Omental fat pad (tissue), 4 donors: ENCODE measurements around the gene PCDHB1. TPM values are rescaled to one million over a fixed set of nuclear protein-coding genes. Genes with fewer than 3 reads are reported as not detected.

ENCODE experiments used
- ATAC-seq: fragments of 150-250 bp; one replicate; pipeline ENCODE4 v1.9.1; 2016; ENCODE audit warnings: mild to moderate bottlenecking, moderate library complexity; ENCODE audit not compliant: low FRiP score
- DNase-seq: peaks from one replicate; pipeline ENCODE4 v3.0.0-alpha.2; 2019; ENCODE audit warnings: low spot score
- total RNA-seq, 4 donors: library from RNA; depleted of rRNA; stranded (reverse); fragments of >200 nt; gene quantifications; one replicate each; pipeline ENCODE4 v1.1.0, GENCODE V29; 2016
- TF ChIP-seq, protein P1 (sequence below), 3 donors: fragments of 450-650 bp; IDR thresholded peaks; one replicate each; pipeline ENCODE4 v1.5.1; 2016 to 2017; ENCODE audit warnings: antibody characterized with exemption in 3 of 3, mild to moderate bottlenecking in 3 of 3, moderate library complexity in 2 of 3

Gene PCDHB1, protein sequence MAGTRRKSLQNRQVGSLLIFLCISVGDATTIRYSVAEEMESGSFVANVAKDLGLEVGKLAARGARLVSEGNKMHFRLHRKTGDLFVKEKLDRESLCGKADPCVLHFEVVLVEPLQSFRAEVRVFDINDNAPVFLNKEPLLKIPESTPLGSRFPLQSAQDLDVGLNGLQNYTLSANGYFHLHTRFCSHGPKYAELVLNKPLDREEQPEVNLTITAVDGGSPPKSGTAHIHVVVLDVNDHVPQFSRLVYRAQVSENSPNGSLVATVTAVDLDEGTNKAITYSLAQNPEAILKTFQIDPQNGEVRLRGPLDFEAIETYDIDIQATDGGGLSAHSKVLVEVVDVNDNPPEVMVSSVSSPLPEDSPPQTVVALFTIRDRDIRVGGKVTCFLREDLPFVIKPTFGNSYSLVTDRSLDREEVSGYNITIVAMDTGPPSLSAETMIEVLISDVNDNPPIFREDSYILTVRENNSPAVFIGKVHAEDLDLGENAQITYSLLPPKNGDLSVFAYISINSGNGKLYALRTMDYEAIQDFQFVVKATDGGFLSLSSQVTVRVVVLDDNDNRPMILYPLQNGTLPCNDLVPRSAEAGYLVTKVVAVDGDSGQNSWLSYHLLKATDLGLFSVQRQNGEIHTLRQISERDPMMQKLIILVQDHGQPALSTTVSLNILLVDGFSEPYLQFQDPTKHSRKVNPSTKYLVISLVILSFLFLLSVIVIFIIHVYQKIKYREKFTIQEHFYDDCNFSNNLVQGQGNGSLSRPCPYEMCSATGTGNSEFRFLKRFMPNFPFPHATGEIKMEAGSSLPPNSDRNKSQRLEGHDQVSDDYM
- total RNA-seq = under 1 TPM in 2 of 4 donors, not detected in 2; under 0.01 to 0.09 TPM

DNA sequence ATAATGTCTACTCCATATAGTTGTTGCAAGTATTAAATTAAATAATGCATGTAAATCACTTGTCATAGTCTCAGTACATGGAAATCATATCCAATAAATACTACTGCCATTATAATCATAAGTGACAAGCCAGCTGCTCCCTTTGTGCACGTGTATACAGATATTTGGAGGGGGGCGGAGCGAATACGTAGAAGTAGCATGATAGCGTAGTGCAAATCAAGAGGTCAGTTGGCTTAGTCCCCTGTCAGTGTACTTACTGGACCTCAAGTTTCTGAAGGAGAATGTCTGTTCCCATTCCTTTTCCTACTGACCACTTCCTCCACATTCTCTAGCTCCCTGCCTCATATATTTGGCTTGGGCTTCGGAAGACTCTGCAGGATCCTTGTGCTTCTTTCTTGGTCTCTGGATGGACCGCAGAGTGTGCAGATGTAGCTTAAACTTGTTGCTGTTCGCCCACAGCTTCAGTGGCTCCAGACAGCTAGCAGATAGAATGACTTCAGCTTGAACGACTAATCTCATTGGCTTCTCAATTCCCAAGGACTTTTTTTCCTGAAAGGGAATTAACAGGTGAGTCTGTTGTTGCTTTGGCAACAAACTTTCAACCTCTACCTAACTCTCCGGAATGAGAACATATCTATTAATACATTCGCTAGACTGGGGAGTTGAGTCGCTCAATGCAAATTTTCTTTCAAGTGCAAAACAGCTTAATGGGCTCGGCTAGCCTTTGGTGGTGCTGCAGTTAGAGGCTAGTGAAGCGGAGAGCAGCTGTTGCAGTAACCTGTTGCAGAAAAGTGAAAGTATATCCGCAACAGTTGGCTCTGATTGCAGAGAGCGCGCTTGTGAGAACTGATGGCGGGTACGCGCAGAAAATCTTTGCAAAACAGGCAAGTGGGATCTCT is at the start of gene PCDHB1:
TSS of gene PCDHB1 (plus strand) at position 753 of the 899 bp plus-strand sequence. CDS start at position 850, 97 bp downstream.
- TF ChIP-seq, protein P1, sequence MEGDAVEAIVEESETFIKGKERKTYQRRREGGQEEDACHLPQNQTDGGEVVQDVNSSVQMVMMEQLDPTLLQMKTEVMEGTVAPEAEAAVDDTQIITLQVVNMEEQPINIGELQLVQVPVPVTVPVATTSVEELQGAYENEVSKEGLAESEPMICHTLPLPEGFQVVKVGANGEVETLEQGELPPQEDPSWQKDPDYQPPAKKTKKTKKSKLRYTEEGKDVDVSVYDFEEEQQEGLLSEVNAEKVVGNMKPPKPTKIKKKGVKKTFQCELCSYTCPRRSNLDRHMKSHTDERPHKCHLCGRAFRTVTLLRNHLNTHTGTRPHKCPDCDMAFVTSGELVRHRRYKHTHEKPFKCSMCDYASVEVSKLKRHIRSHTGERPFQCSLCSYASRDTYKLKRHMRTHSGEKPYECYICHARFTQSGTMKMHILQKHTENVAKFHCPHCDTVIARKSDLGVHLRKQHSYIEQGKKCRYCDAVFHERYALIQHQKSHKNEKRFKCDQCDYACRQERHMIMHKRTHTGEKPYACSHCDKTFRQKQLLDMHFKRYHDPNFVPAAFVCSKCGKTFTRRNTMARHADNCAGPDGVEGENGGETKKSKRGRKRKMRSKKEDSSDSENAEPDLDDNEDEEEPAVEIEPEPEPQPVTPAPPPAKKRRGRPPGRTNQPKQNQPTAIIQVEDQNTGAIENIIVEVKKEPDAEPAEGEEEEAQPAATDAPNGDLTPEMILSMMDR (IDR thresholded peaks at IDR 0.05) = no peak
- ATAC-seq (no peak), DNase-seq (no peak)

DNA sequence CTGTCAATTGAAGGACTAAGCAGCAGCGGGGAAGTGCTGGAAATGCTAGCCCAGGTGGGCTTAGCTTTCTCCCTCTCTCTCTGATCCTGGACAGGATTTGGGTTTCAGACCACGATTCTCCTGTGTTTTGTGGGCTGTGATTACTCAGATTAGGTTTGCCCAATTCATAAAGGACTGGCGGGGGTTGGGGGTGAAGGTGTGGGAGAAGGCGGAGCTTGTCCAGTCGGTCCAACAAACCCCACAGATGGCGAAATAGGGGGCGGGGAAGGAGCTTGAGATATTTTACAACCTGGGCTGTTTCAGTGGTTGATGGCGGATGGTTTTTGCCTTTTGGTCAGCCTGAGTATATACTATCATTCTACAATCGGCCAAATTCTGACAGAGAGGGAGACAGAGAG is 49.7 kb upstream of the PCDHB1 start:
- DNase-seq = peak; percentile 58
- peak; percentile 88 for ATAC-seq
- TF ChIP-seq, protein P1 (IDR thresholded peaks at IDR 0.05) = no peak

DNA sequence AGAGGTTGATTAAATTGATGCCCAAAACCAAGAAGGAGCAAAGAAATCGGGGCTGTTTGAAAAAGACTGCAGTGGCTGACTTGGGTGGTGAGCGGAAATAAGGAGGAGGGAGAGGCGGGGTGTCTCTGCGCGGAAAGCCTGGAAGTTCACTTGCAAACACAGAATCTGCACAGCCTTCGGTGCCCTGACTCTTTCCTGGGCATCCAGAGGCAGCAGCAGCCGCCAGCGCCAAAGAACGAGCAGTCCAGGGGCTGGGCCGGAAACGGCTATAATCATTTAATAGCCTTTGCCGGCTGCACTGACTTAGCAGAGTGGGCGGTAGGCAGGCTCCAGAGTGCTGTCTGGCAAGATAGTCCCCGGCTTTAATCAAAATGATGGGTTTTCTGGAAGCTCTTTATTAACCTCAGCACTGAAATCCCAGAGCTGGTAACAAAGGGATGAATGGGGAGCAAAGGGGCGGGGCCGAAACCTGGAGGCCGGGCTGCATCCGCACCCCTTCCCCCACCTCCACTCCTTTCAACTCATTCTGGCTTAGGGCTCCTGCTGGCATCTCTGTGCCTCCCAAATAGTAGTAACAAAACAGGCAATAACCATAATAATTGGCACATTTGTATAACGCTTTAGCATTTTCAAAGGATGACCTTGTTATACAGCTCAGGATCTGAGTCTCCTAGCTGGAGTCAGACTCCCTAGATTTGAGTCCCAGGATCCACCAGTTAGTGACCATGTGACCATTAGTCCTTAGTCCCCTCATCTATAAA is 49.1 kb upstream of the PCDHB1 start:
- DNase-seq = no peak
- peak; percentile 79 for ATAC-seq
- TF ChIP-seq, protein P1 (IDR thresholded peaks at IDR 0.05) = no peak

DNA sequence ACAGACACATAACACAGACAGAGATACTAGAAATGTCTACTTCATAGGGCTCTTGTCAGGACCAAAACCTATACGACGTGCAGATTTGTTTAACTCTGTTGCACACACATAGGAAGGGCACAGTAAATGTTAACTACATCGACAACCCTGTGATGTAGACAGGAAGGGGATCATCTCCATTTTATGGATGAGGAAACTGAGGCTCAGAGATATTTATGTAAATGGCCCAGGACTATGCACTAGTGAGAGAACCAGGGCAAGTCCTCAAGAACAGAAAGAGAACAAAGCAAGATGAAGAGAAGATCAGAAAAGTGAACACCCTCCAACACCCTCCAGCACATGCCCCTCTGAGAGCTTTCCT is 48.6 kb upstream of the PCDHB1 start:
- DNase-seq = no peak
- TF ChIP-seq, protein P1 (IDR thresholded peaks at IDR 0.05) = no peak
- ATAC-seq = no peak

DNA sequence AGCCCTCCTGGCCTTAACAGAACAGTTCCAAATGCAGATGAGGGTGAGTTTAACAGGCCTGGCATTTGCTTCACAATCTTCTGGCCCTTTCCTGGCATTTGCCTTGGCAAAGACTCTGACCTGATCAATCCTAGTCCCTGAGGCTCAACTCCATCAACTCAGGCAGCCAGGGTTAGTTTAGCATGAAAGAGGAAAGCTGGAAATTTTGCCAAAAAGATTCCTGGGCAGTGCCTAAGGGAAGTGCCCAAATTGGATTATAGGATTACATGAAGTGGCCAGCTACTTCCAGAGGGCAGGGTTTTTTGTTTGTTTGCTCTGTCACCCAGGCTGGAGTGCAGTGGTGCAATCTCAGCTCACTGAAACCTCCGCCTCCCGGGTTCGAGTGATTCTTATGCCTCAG is 48.1 kb upstream of the PCDHB1 start:
- TF ChIP-seq, protein P1 (IDR thresholded peaks at IDR 0.05) = no peak
- no peak for DNase-seq
- ATAC-seq = no peak
